ENCODE data around the gene CCDC50. TPM values are rescaled to one million over a fixed set of nuclear protein-coding genes. Genes with fewer than 3 reads are reported as not detected.

Gene CCDC50
- total and polyA plus RNA-seq, 10 of the 15 experiments (the other 5 are each of a cell fraction or from before 2014, with no cell fraction given), result 46.7 to 150 (median 125) TPM

- H2AFZ ChIP-seq (ENCODE audit: control insufficient read depth, low read depth, low read length), result no peak overlapping the region
- H4K20me1 ChIP-seq (ENCODE audit: control insufficient read depth, insufficient read depth), result no peaks in the 10 kb centered on the region
- no peaks in the 10 kb centered on the region for H3K4me1 ChIP-seq (ENCODE audit: control insufficient read depth, insufficient read depth, low read length)
- SMC1A ChIA-PET (ENCODE audit: uncharacterized antibody, unreplicated experiment), result interaction anchor here (0.7 to 2.0 kb wide), 12 partner anchors 10 to 148 kb away, joined by 3 to 10 read pairs (median 4); no protein-coding TSS in a partner anchor
- H3K9ac ChIP-seq (ENCODE audit: control insufficient read depth, insufficient read depth, low read length), result no peak overlapping the region
- intact Hi-C loops (cut with micrococcal nuclease; ENCODE audit: unreplicated experiment) (no loop called here), in situ Hi-C loops (cut with MboI) (no loop called here)
- no peak for ATAC-seq
- TF ChIP-seq MYB (IDR thresholded peaks at IDR 0.05; ENCODE audit: borderline replicate concordance, low read depth, low read length), result no peak
- TF ChIP-seq FOS (IDR thresholded peaks at IDR 0.05; ENCODE audit: borderline replicate concordance, extremely low read depth, insufficient read length), result no peak
- TF ChIP-seq, protein P1, sequence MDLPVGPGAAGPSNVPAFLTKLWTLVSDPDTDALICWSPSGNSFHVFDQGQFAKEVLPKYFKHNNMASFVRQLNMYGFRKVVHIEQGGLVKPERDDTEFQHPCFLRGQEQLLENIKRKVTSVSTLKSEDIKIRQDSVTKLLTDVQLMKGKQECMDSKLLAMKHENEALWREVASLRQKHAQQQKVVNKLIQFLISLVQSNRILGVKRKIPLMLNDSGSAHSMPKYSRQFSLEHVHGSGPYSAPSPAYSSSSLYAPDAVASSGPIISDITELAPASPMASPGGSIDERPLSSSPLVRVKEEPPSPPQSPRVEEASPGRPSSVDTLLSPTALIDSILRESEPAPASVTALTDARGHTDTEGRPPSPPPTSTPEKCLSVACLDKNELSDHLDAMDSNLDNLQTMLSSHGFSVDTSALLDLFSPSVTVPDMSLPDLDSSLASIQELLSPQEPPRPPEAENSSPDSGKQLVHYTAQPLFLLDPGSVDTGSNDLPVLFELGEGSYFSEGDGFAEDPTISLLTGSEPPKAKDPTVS (IDR thresholded peaks at IDR 0.05; ENCODE audit: low read depth, low read length), result no peak
- no peak for TF ChIP-seq CHD2 (IDR thresholded peaks at IDR 0.05; ENCODE audit: borderline replicate concordance, low read depth, low read length)
- no peak overlapping the region for H3K4me3 ChIP-seq
- BruUV-seq (replicated peaks), result no TSS peak
- peaks cover 0 to 14% of the 10 kb centered on the region in 2 experiments; a peak in 3 of 4 replicates for H3K36me3 ChIP-seq (ENCODE audit: control insufficient read depth in 2 of 2, insufficient read depth in 2 of 2, low read length in 1 of 2)
- H3K9me3 ChIP-seq (replicated peaks; ENCODE audit: control insufficient read depth, insufficient read depth, low read length), result no peaks in the 10 kb centered on the region
- no peak for FAIRE-seq
- no peak overlapping the region for H3K27ac ChIP-seq (ENCODE audit: control insufficient read depth, insufficient read depth)
- CTCF ChIA-PET, result interaction anchor here (0.9 to 2.2 kb wide), 7 partner anchors 8 to 256 kb away, joined by 3 to 8 read pairs (median 4); no protein-coding TSS in a partner anchor
- RAD21 ChIA-PET (ENCODE audit: unreplicated experiment), result interaction anchor here (0.6 to 2.7 kb wide), 6 partner anchors 10 to 256 kb away, joined by 3 to 8 read pairs (median 5); no protein-coding TSS in a partner anchor
- no peaks in the 10 kb centered on the region for H3K27me3 ChIP-seq (replicated peaks in 1 of 2; ENCODE audit: control insufficient read depth in 2 of 2, insufficient read depth in 2 of 2, low read length in 1 of 2)
- no peak overlapping the region for H3K4me2 ChIP-seq (ENCODE audit: control insufficient read depth, insufficient read depth)
- H3K79me2 ChIP-seq (ENCODE audit: control insufficient read depth, insufficient read depth, low read length), result no peaks in the 10 kb centered on the region
- POLR2A ChIA-PET, result interaction anchor here (1.1 kb wide), 1 partner anchor 142 kb away, joined by 3 read pairs; no protein-coding TSS in a partner anchor
- DNase-seq (ENCODE audit: low read depth, low spot score), result no peak
- WGBS (ENCODE audit: insufficient coverage, insufficient replicate concordance, low lambda C conversion rate, missing lambda C conversion rate), result 92% methylated on average over 2 of the region's 2 CpGs
Observed at GRCh38 chr3:191391861-191392808, 62.9 kb downstream of the CCDC50 start.

All from GM12878 (cell line).